ENCODE results near the gene ZNF8. TPM values are rescaled to one million over a fixed set of nuclear protein-coding genes. Genes with fewer than 3 reads are reported as not detected.

Gene ZNF8
- total and polyA plus RNA-seq, 2 donors (not counting 1 experiment from before 2014, with no cell fraction given): 3.4 to 8.0 TPM

GRCh38 chr19:58350871-58351557 lies 72.3 kb downstream of the ZNF8 start:
- WGBS (ENCODE audit: insufficient coverage): 91% methylated on average over 34 of the region's 34 CpGs
- H3K27ac Mint-ChIP-seq: no peak overlapping the region

More at GRCh38 chr19:58350871-58351557, 72.3 kb downstream of the ZNF8 start:
- Mint-ChIP-seq H3K4me3 (peak overlapping the region; percentile 41), H3K4me1 (peaks cover 31% of the 10 kb centered on the region), H3K9me3 (ENCODE audit: insufficient read depth) (no peaks in the 10 kb centered on the region), H3K27me3 (no peaks in the 10 kb centered on the region)
- peaks cover 0 to 5% (median 0%) of the 10 kb centered on the region in 3 donors for H3K9me3 ChIP-seq (ENCODE audit: control extremely low read depth in 1 of 3, control insufficient read depth in 2 of 3, insufficient read depth in 1 of 3, low read length in 2 of 3)
- ChIA-PET CTCF (interaction anchor here (1.8 kb wide), 1 partner anchor 11 kb away, joined by 4 read pairs; the partner anchor contains the start of gene ZNF497), POLR2A (no interaction called here)
- DNase-seq (peak; percentile 9), ATAC-seq (ENCODE audit: low read depth) (no peak)
- no peak overlapping the region for H3K4me3 ChIP-seq (ENCODE audit: control extremely low read depth in 1 of 5, extremely low read depth in 1 of 5, insufficient read depth in 1 of 5, low read depth in 2 of 5, low read length in 4 of 5)
- peak overlapping the region; percentile 41 for H3K4me2 ChIP-seq (replicated peaks; ENCODE audit: low read depth, low read length, poor library complexity, severe bottlenecking)
- intact Hi-C loops (cut with micrococcal nuclease): no loop called here
- H3K27me3 ChIP-seq (replicated peaks in 1 of 4; ENCODE audit: control extremely low read depth in 1 of 4, control insufficient read depth in 3 of 4, insufficient read depth in 4 of 4, low read length in 3 of 4): no peaks in the 10 kb centered on the region
- H3K4me1 ChIP-seq (ENCODE audit: control insufficient read depth in 2 of 2, insufficient read depth in 2 of 2, low read length in 2 of 2): peaks cover 18 to 33% of the 10 kb centered on the region in 2 donors
- peaks cover 11% of the 10 kb centered on the region for H3K79me2 ChIP-seq (ENCODE audit: control insufficient read depth, insufficient read depth, low read length)
- H3K27ac ChIP-seq (ENCODE audit: low read length in 2 of 2): no peak overlapping the region
- H4K20me1 ChIP-seq (ENCODE audit: control insufficient read depth, insufficient read depth, low read length, poor library complexity, severe bottlenecking): peaks cover 6% of the 10 kb centered on the region
- no peak overlapping the region for H3K9ac ChIP-seq (ENCODE audit: low read length)
- TF ChIP-seq CTCF (IDR thresholded peaks at IDR 0.05) (no peak), EZH2 (IDR thresholded peaks at IDR 0.05; ENCODE audit: borderline replicate concordance, insufficient read depth, low read depth, low read length, poor library complexity, severe bottlenecking) (no peak)
- no peaks in the 10 kb centered on the region for H3K36me3 ChIP-seq (replicated peaks in 1 of 2; ENCODE audit: control extremely low read depth in 1 of 2, control insufficient read depth in 1 of 2, extremely low read depth in 1 of 2, insufficient read depth in 2 of 2, low read length in 1 of 2)
- no peak overlapping the region for H2AFZ ChIP-seq (ENCODE audit: insufficient read depth, low read depth, low read length, poor library complexity, severe bottlenecking)
